Brain microvascular endothelial cell (primary cell): ENCODE data around the gene GPBAR1.
"Not testable (repeated sequence)": the region's sequence is repeated elsewhere in the genome, so short reads cannot be mapped to it uniquely, and the experiment has no call there.

Source experiments
- DNase-seq: peaks from one replicate; pipeline ENCODE4 v3.0.0-alpha.2; 2020
- H3K27ac ChIP-seq: fragments of 250-450 bp; sonication (Bioruptor Pico); 2 replicates; pipeline ENCODE4 v1.5.1; 2020; ENCODE audit warnings: mild to moderate bottlenecking, moderate library complexity
- H3K27me3 ChIP-seq: fragments of 250-450 bp; sonication (Bioruptor Pico); replicated peaks from 2 replicates; pipeline ENCODE4 v1.5.1; 2020; ENCODE audit warnings: mild to moderate bottlenecking
- H3K36me3 ChIP-seq: fragments of 250-450 bp; sonication (Bioruptor Pico); replicated peaks from 2 replicates; pipeline ENCODE4 v1.5.1; 2020; ENCODE audit warnings: mild to moderate bottlenecking
- H3K4me3 ChIP-seq: 2 replicates; pipeline ENCODE4 v1.5.1; 2011; ENCODE audit warnings: low read depth, mild to moderate bottlenecking, control low read depth, low read length, moderate library complexity
- in situ Hi-C: cut with HindIII; loops from 2 replicates; pipeline ENCODE4 v1.10.0; 2017; ENCODE audit warnings: low sequenced_read_pairs, low pct_ligation_motif_present
- TF ChIP-seq, protein P1 (sequence below): IDR thresholded peaks from 2 replicates; pipeline ENCODE4 v1.5.1; 2011; ENCODE audit warnings: low read depth, mild to moderate bottlenecking, moderate library complexity, low read length, control low read depth, inconsistent platforms; ENCODE audit errors: missing control alignments

The GPBAR1 gene

GRCh38 chr2:218301176-218301819 lies 40.5 kb downstream of the GPBAR1 start:
- H3K27ac ChIP-seq: no peak overlapping the region
- H3K27me3 ChIP-seq: no peaks in the 10 kb centered on the region
- in situ Hi-C loops: no loop called here
- no peaks in the 10 kb centered on the region for H3K36me3 ChIP-seq
- H3K4me3 ChIP-seq: no peak overlapping the region
- peak; percentile 81 for DNase-seq
- TF ChIP-seq, protein P1, sequence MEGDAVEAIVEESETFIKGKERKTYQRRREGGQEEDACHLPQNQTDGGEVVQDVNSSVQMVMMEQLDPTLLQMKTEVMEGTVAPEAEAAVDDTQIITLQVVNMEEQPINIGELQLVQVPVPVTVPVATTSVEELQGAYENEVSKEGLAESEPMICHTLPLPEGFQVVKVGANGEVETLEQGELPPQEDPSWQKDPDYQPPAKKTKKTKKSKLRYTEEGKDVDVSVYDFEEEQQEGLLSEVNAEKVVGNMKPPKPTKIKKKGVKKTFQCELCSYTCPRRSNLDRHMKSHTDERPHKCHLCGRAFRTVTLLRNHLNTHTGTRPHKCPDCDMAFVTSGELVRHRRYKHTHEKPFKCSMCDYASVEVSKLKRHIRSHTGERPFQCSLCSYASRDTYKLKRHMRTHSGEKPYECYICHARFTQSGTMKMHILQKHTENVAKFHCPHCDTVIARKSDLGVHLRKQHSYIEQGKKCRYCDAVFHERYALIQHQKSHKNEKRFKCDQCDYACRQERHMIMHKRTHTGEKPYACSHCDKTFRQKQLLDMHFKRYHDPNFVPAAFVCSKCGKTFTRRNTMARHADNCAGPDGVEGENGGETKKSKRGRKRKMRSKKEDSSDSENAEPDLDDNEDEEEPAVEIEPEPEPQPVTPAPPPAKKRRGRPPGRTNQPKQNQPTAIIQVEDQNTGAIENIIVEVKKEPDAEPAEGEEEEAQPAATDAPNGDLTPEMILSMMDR: peak; percentile 93

DNA sequence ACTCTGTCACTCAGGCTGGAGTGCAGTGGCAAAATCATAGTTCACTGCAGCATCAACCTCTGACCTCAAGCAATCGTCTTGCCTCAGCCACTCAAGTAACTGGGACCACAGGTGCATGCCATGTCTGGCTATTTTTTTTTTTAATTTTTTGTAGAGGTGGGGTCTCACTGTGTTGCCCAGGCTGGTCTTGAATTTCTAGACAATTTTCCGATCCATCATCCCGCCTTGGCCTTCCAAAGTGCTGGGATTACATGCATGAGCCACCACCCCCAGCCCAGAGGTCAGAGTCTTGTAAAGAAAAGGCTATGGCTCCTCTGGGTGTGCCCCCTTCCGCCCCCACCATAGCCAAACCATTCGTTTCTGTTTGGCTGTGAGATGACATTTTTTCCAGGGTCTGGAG lies 44.6 kb downstream of the GPBAR1 start:
- Histone ChIP-seq H3K4me3 (no peak overlapping the region), H3K27me3 (no peaks in the 10 kb centered on the region), H3K36me3 (no peaks in the 10 kb centered on the region), H3K27ac (no peak overlapping the region)
- TF ChIP-seq, protein P1: no peak
- in situ Hi-C loops: no loop called here
- no peak for DNase-seq

GRCh38 chr2:218306184-218306920 lies 45.5 kb downstream of the GPBAR1 start:
- Histone ChIP-seq H3K4me3 (no peak overlapping the region), H3K27ac (no peak overlapping the region), H3K36me3 (no peaks in the 10 kb centered on the region), H3K27me3 (no peaks in the 10 kb centered on the region)
- in situ Hi-C loops: no loop called here
- no peak for DNase-seq
- TF ChIP-seq, protein P1: no peak

DNA sequence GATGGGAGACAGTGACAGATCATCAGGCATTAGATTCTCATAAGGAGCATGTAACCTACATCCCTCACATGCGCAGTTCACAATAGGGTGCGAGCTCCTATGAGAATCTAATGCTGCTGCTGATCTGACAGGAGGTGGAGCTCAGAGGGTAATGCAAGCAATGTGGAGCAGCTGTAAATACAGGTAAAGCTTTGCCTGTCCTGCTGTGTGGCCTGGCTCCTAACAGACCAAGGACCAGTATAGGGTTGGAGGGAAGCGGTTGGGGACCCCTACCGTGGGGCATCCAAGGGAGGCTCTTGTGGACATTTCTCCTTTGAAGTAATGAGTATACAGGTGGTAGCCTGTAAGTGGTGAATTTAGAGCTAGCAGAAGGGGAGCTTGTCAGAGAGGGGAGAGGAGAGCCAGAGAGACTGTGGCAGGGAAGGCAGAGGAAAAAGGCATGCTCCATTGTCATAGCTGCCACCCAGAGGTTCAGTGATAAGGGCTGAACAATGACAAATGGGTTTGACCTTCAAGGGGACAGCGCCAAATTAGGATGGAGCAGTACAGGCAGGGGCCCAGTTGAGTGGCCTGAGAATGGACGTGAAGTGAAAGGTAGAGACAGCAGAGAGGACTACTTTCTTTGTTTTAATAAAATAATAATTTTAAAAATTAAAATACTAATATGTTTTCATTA lies 46.7 kb downstream of the GPBAR1 start:
- Histone ChIP-seq H3K27ac (no peak overlapping the region), H3K36me3 (no peaks in the 10 kb centered on the region), H3K4me3 (no peak overlapping the region), H3K27me3 (no peaks in the 10 kb centered on the region)
- no peak for DNase-seq
- TF ChIP-seq, protein P1: no peak
- in situ Hi-C loops: no loop called here

- H3K36me3 ChIP-seq: no peaks in the 10 kb centered on the region
- H3K27ac ChIP-seq: no peak overlapping the region
- in situ Hi-C loops: no loop called here
- TF ChIP-seq, protein P1: no peak
- H3K27me3 ChIP-seq: no peaks in the 10 kb centered on the region
- DNase-seq: no peak
- no peak overlapping the region for H3K4me3 ChIP-seq
Measured at GRCh38 chr2:218310853-218311540, 50.2 kb downstream of the GPBAR1 start.

DNA sequence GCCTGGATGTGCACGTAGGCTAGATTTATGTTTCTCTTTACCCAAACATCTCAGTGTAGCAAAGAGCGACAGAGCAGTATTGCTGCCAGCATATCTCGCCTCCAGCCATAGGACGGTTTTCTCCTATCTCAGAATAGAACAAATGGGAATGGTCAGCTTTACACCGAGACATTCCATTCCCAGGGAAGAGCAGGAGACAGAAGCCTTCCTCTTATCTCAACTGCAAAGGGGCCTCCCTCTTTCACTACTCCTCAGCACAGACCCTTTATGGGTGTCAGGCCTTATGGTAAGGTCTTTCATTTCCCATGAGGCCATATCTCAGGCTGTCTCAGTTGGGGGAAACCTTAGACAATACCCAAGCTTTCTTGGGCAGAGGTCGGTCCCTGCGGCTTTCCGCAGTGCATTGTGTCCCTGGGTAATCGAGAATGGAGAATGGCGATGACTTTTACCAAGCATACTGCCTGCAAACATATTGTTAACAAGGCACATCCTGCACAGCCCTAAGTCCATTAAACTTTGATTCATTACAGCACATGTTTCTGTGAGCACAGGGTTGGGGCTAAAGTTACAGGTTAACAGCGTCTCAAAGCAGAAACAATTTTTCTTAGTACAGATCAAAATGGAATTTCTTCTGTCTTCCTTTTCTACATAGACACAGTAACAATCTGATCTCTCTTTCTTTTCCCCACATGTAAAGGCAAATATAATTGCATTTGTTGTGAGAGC lies 50.9 kb downstream of the GPBAR1 start:
- DNase-seq, H3K36me3 ChIP-seq, H3K27me3 ChIP-seq, in situ Hi-C loops, H3K27ac ChIP-seq, H3K4me3 ChIP-seq: not testable (repeated sequence)
